Measurements from ENCODE around the gene ME3.

Gene ME3

DNA sequence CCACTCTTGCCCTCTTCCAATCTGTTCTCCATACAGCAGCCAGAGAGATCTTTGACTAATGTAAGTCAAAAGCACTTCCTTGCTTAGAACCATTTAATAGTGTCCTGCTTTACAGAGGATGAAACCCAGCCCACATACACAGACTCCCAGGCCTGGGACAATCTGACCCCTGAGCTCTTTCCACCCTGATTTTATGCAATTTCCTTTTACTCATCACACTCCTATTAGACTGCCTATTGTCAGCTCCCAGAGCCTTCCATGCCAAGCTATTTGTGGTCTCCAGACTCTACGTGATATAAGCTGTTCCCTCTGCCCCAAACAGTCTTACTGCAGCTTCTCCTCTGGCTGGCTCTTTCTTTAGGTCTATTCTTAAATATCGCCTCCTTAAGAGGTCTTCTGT is 28.1 kb downstream of the ME3 start:
- Histone ChIP-seq H2AFZ (ENCODE audit: low read length) (peak overlapping the region; percentile 13), H3K79me1 (ENCODE audit: low read depth, low read length) (no peaks in the 10 kb centered on the region), H2BK15ac (ENCODE audit: low read length) (no peak overlapping the region), H3K9ac (ENCODE audit: low read depth, low read length, poor library complexity) (no peak overlapping the region), H3K9me3 (replicated peaks in 1 of 2; ENCODE audit: control insufficient read depth in 2 of 2, insufficient read depth in 1 of 2, low read depth in 1 of 2, low read length in 2 of 2) (peaks cover 0 to 4% of the 10 kb centered on the region in 2 donors), H3K36me3 (replicated peaks in 1 of 2; ENCODE audit: control insufficient read depth in 2 of 2, insufficient read depth in 2 of 2, low read length in 2 of 2) (no peaks in the 10 kb centered on the region), H3K4me2 (ENCODE audit: insufficient read depth, low read length, poor library complexity, severe bottlenecking) (no peak overlapping the region), H2BK120ac (ENCODE audit: low read depth, low read length) (no peak overlapping the region), H3K27me3 (ENCODE audit: control insufficient read depth in 3 of 3, insufficient read depth in 3 of 3, low read depth in 1 of 3, low read length in 3 of 3) (no peaks in the 10 kb centered on the region), H3K27ac (replicated peaks; ENCODE audit: low read length) (no peak overlapping the region), H2BK12ac (ENCODE audit: low read length) (no peak overlapping the region), H4K91ac (ENCODE audit: low read depth, low read length, poor library complexity) (no peak overlapping the region), H3K14ac (ENCODE audit: low read length) (no peak overlapping the region), H2AK5ac (ENCODE audit: low read depth, low read length) (no peak overlapping the region), H4K8ac (ENCODE audit: low read depth, low read length) (no peak overlapping the region), H3K4ac (ENCODE audit: low read length) (no peak overlapping the region), H3K4me1 (ENCODE audit: control insufficient read depth in 2 of 2, insufficient read depth in 1 of 2, low read depth in 1 of 2, low read length in 2 of 2) (no peaks in the 10 kb centered on the region), H3K23ac (ENCODE audit: low read depth, low read length, poor library complexity) (no peak overlapping the region), H2BK5ac (ENCODE audit: low read length) (no peak overlapping the region), H3K18ac (ENCODE audit: low read length) (no peak overlapping the region), H3K4me3 (ENCODE audit: low read length in 2 of 2) (no peak overlapping the region)
- DNase-seq (ENCODE audit: low spot score), result no peak
- no CpG with 5 or more reads among the region's 2 CpGs for WGBS, 2 donors (ENCODE audit: extremely low coverage in 2 of 2, insufficient read length in 2 of 2, insufficient replicate concordance in 1 of 2)

GRCh38 chr11:86641537-86642261 is 30.7 kb downstream of the ME3 start:
- no peak overlapping the region for H3K9ac ChIP-seq (ENCODE audit: low read depth, low read length, poor library complexity)
- H3K27me3 ChIP-seq (ENCODE audit: control insufficient read depth in 3 of 3, insufficient read depth in 3 of 3, low read depth in 1 of 3, low read length in 3 of 3), result no peaks in the 10 kb centered on the region
- H3K27ac ChIP-seq (replicated peaks; ENCODE audit: low read length), result no peak overlapping the region
- no peak overlapping the region for H4K8ac ChIP-seq (ENCODE audit: low read depth, low read length)
- peaks cover 0 to 3% of the 10 kb centered on the region in 2 donors for H3K4me1 ChIP-seq (ENCODE audit: control insufficient read depth in 2 of 2, insufficient read depth in 1 of 2, low read depth in 1 of 2, low read length in 2 of 2)
- H2AFZ ChIP-seq (ENCODE audit: low read length), result no peak overlapping the region
- H3K79me1 ChIP-seq (ENCODE audit: low read depth, low read length), result no peaks in the 10 kb centered on the region
- no peak overlapping the region for H3K14ac ChIP-seq (ENCODE audit: low read length)
- H3K18ac ChIP-seq (ENCODE audit: low read length), result no peak overlapping the region
- H3K4me3 ChIP-seq (ENCODE audit: low read length in 2 of 2), result no peak overlapping the region
- H3K4ac ChIP-seq (ENCODE audit: low read length), result no peak overlapping the region
- no peak for DNase-seq (ENCODE audit: low spot score)
- no peak overlapping the region for H2BK15ac ChIP-seq (ENCODE audit: low read length)
- no CpG with 5 or more reads among the region's 1 CpG for WGBS, 2 donors (ENCODE audit: extremely low coverage in 2 of 2, insufficient read length in 2 of 2, insufficient replicate concordance in 1 of 2)
- H2BK12ac ChIP-seq (ENCODE audit: low read length), result no peak overlapping the region
- no peak overlapping the region for H3K4me2 ChIP-seq (ENCODE audit: insufficient read depth, low read length, poor library complexity, severe bottlenecking)
- peaks cover 0 to 5% of the 10 kb centered on the region in 2 donors for H3K9me3 ChIP-seq (replicated peaks in 1 of 2; ENCODE audit: control insufficient read depth in 2 of 2, insufficient read depth in 1 of 2, low read depth in 1 of 2, low read length in 2 of 2)
- H2BK5ac ChIP-seq (ENCODE audit: low read length), result no peak overlapping the region
- no peak overlapping the region for H3K23ac ChIP-seq (ENCODE audit: low read depth, low read length, poor library complexity)
- no peak overlapping the region for H2AK5ac ChIP-seq (ENCODE audit: low read depth, low read length)
- H4K91ac ChIP-seq (ENCODE audit: low read depth, low read length, poor library complexity), result no peak overlapping the region
- H3K36me3 ChIP-seq (replicated peaks in 1 of 2; ENCODE audit: control insufficient read depth in 2 of 2, insufficient read depth in 2 of 2, low read length in 2 of 2), result no peaks in the 10 kb centered on the region
- H2BK120ac ChIP-seq (ENCODE audit: low read depth, low read length), result no peak overlapping the region

GRCh38 chr11:86639137-86639536 is 33.3 kb downstream of the ME3 start:
- Histone ChIP-seq H3K4me3 (ENCODE audit: low read length in 2 of 2) (no peak overlapping the region), H3K79me1 (ENCODE audit: low read depth, low read length) (no peaks in the 10 kb centered on the region)

DNA sequence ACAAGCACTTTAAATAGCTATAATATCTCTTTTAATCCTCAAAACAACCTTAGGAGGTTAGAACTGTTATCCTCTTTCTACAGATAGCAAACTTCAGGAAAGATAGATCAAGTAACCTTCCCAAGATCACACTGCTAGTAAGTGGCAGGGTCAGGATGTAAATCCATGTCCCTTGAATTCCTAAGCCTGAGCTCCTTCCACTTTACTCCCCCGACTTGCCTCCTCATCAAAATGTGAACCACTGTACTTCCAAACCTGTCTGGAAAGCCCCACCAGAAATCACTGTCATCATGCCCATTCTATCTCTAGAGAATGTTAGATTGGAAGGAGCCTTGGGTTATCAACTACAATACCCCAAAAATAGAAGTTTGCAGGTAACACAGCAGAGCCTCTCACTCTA is 33.7 kb downstream of the ME3 start:
- Histone ChIP-seq H4K8ac (ENCODE audit: low read depth, low read length) (no peak overlapping the region), H2BK120ac (ENCODE audit: low read depth, low read length) (no peak overlapping the region), H3K27ac (replicated peaks; ENCODE audit: low read length) (no peak overlapping the region), H3K9ac (ENCODE audit: low read depth, low read length, poor library complexity) (no peak overlapping the region), H3K18ac (ENCODE audit: low read length) (no peak overlapping the region), H2BK5ac (ENCODE audit: low read length) (no peak overlapping the region), H3K4me1 (ENCODE audit: control insufficient read depth in 2 of 2, insufficient read depth in 1 of 2, low read depth in 1 of 2, low read length in 2 of 2) (peaks cover 0 to 5% of the 10 kb centered on the region in 2 donors), H2AK5ac (ENCODE audit: low read depth, low read length) (no peak overlapping the region), H3K36me3 (replicated peaks in 1 of 2; ENCODE audit: control insufficient read depth in 2 of 2, insufficient read depth in 2 of 2, low read length in 2 of 2) (peaks cover 0 to 5% of the 10 kb centered on the region in 2 donors), H3K14ac (ENCODE audit: low read length) (no peak overlapping the region), H3K23ac (ENCODE audit: low read depth, low read length, poor library complexity) (no peak overlapping the region), H3K79me1 (ENCODE audit: low read depth, low read length) (no peaks in the 10 kb centered on the region), H3K9me3 (replicated peaks in 1 of 2; ENCODE audit: control insufficient read depth in 2 of 2, insufficient read depth in 1 of 2, low read depth in 1 of 2, low read length in 2 of 2) (peaks cover 0 to 5% of the 10 kb centered on the region in 2 donors), H2BK12ac (ENCODE audit: low read length) (no peak overlapping the region), H4K91ac (ENCODE audit: low read depth, low read length, poor library complexity) (no peak overlapping the region), H3K4me2 (ENCODE audit: insufficient read depth, low read length, poor library complexity, severe bottlenecking) (no peak overlapping the region), H3K4me3 (ENCODE audit: low read length in 2 of 2) (no peak overlapping the region), H3K4ac (ENCODE audit: low read length) (no peak overlapping the region), H3K27me3 (ENCODE audit: control insufficient read depth in 3 of 3, insufficient read depth in 3 of 3, low read depth in 1 of 3, low read length in 3 of 3) (no peaks in the 10 kb centered on the region), H2BK15ac (ENCODE audit: low read length) (no peak overlapping the region), H2AFZ (ENCODE audit: low read length) (no peak overlapping the region)
- no peak for DNase-seq (ENCODE audit: low spot score)
- WGBS, 2 donors (ENCODE audit: extremely low coverage in 2 of 2, insufficient read length in 2 of 2, insufficient replicate concordance in 1 of 2), result no CpG with 5 or more reads among the region's 1 CpG

More at GRCh38 chr11:86639137-86639536, 33.3 kb downstream of the ME3 start:
- Histone ChIP-seq H3K9ac (ENCODE audit: low read depth, low read length, poor library complexity) (no peak overlapping the region), H3K4ac (ENCODE audit: low read length) (no peak overlapping the region), H3K27ac (replicated peaks; ENCODE audit: low read length) (no peak overlapping the region), H2BK12ac (ENCODE audit: low read length) (no peak overlapping the region), H3K23ac (ENCODE audit: low read depth, low read length, poor library complexity) (no peak overlapping the region), H3K36me3 (replicated peaks in 1 of 2; ENCODE audit: control insufficient read depth in 2 of 2, insufficient read depth in 2 of 2, low read length in 2 of 2) (peaks cover 0 to 4% of the 10 kb centered on the region in 2 donors), H2BK120ac (ENCODE audit: low read depth, low read length) (no peak overlapping the region), H2BK5ac (ENCODE audit: low read length) (no peak overlapping the region), H3K4me2 (ENCODE audit: insufficient read depth, low read length, poor library complexity, severe bottlenecking) (no peak overlapping the region), H2AK5ac (ENCODE audit: low read depth, low read length) (no peak overlapping the region), H3K9me3 (replicated peaks in 1 of 2; ENCODE audit: control insufficient read depth in 2 of 2, insufficient read depth in 1 of 2, low read depth in 1 of 2, low read length in 2 of 2) (peaks cover 0 to 5% of the 10 kb centered on the region in 2 donors), H3K18ac (ENCODE audit: low read length) (no peak overlapping the region), H3K4me1 (ENCODE audit: control insufficient read depth in 2 of 2, insufficient read depth in 1 of 2, low read depth in 1 of 2, low read length in 2 of 2) (peaks cover 0 to 5% of the 10 kb centered on the region in 2 donors), H2AFZ (ENCODE audit: low read length) (peak overlapping the region; percentile 19), H2BK15ac (ENCODE audit: low read length) (no peak overlapping the region), H4K91ac (ENCODE audit: low read depth, low read length, poor library complexity) (no peak overlapping the region), H4K8ac (ENCODE audit: low read depth, low read length) (no peak overlapping the region), H3K27me3 (ENCODE audit: control insufficient read depth in 3 of 3, insufficient read depth in 3 of 3, low read depth in 1 of 3, low read length in 3 of 3) (no peaks in the 10 kb centered on the region), H3K14ac (ENCODE audit: low read length) (no peak overlapping the region)
- WGBS, 2 donors (ENCODE audit: extremely low coverage in 2 of 2, insufficient read length in 2 of 2, insufficient replicate concordance in 1 of 2), result no CpG with 5 or more reads among the region's 1 CpG
- DNase-seq (ENCODE audit: low spot score), result no peak

Data from neuronal stem cell (in vitro differentiated cells).